ENCODE data around the gene EFHC1.

GRCh38 chr6:52503851-52504781 is 84.0 kb downstream of the EFHC1 start:
- TF ChIP-seq CTCF (conservative IDR thresholded peaks at IDR 0.05), result no peak
- TF ChIP-seq ZFX (IDR thresholded peaks at IDR 0.05), result no peak
